PC-9 (cell line): ENCODE results near the gene ZNF407.

Experiments used
- CTCF ChIP-seq: fragments of 200-600 bp; sonication (generic); conservative IDR thresholded peaks from 2 replicates; pipeline ENCODE4 v1.6.1; 2017; ENCODE audit warnings: mixed run types, antibody characterized with exemption, mild to moderate bottlenecking, moderate library complexity
- EZH2 ChIP-seq: fragments of 200-600 bp; sonication (generic); IDR thresholded peaks from 2 replicates; pipeline ENCODE4 v1.8.0; 2017; ENCODE audit warnings: antibody characterized with exemption, low read depth

GRCh38 chr18:75036917-75037688 lies 439.4 kb downstream of the ZNF407 start:
- no peak for TF ChIP-seq CTCF
- no peak for TF ChIP-seq EZH2
